Mesendoderm (in vitro differentiated cells): ENCODE results near the gene GPHN.

Experiments used
- DNase-seq: peaks from one replicate; pipeline ENCODE4 v3.0.0; 2013
- H2AK5ac ChIP-seq: 2 replicates; pipeline ENCODE4 v1.6.1; 2013; ENCODE audit warnings: low read length, inconsistent platforms
- H2BK120ac ChIP-seq: 2 replicates; pipeline ENCODE4 v1.6.1; 2013; ENCODE audit warnings: low read depth, mild to moderate bottlenecking, low read length, moderate library complexity, mixed read lengths
- H2BK15ac ChIP-seq: replicated peaks from 2 replicates; pipeline ENCODE4 v1.6.1; 2013; ENCODE audit warnings: low read depth, mild to moderate bottlenecking, moderate library complexity
- H2BK5ac ChIP-seq: 2 replicates; pipeline ENCODE4 v1.6.1; 2013; ENCODE audit warnings: low read length, inconsistent platforms
- H3K18ac ChIP-seq: 2 replicates; pipeline ENCODE4 v1.6.1; 2013; ENCODE audit warnings: mild to moderate bottlenecking, low read length, mixed read lengths
- H3K23ac ChIP-seq: one replicate; pipeline ENCODE4 v1.6.1; 2013; ENCODE audit warnings: low read length
- H3K27ac ChIP-seq: 2 replicates; pipeline ENCODE4 v1.5.1; 2013; ENCODE audit warnings: low read depth, mild to moderate bottlenecking, inconsistent platforms, low read length, moderate library complexity
- H3K27me3 ChIP-seq: 2 replicates; pipeline ENCODE4 v1.6.1; 2013; ENCODE audit warnings: low read length, control low read depth, mild to moderate bottlenecking, inconsistent platforms; ENCODE audit not compliant: insufficient read depth, poor library complexity
- H3K36me3 ChIP-seq: 2 replicates; pipeline ENCODE4 v1.6.1; 2013; ENCODE audit warnings: low read length, inconsistent platforms; ENCODE audit not compliant: control insufficient read depth, insufficient read depth
- H3K4ac ChIP-seq: one replicate; pipeline ENCODE4 v1.6.1; 2013; ENCODE audit warnings: low read depth, mild to moderate bottlenecking, low read length, moderate library complexity
- H3K4me1 ChIP-seq: 2 replicates; pipeline ENCODE4 v1.6.1; 2013; ENCODE audit warnings: low read depth, low read length, inconsistent platforms; ENCODE audit not compliant: control insufficient read depth
- H3K4me2 ChIP-seq: 2 replicates; pipeline ENCODE4 v1.6.1; 2013; ENCODE audit warnings: low read length
- H3K4me3 ChIP-seq: 2 replicates; pipeline ENCODE4 v1.5.1; 2013; ENCODE audit warnings: mild to moderate bottlenecking, low read length
- H3K56ac ChIP-seq: one replicate; pipeline ENCODE4 v1.6.1; 2013; ENCODE audit warnings: low read length
- H3K79me1 ChIP-seq: 2 replicates; pipeline ENCODE4 v1.6.1; 2013; ENCODE audit warnings: low read length, inconsistent platforms
- H3K79me2 ChIP-seq: 2 replicates; pipeline ENCODE4 v1.6.1; 2013; ENCODE audit warnings: mild to moderate bottlenecking, low read length; ENCODE audit not compliant: control insufficient read depth, insufficient read depth
- H3K9ac ChIP-seq: 2 replicates; pipeline ENCODE4 v1.6.1; 2013; ENCODE audit warnings: low read length, inconsistent platforms
- H4K5ac ChIP-seq: one replicate; pipeline ENCODE4 v1.6.1; 2013; ENCODE audit warnings: low read length
- H4K8ac ChIP-seq: one replicate; pipeline ENCODE4 v1.6.1; 2013; ENCODE audit warnings: low read depth, mild to moderate bottlenecking, control low read depth, low read length, moderate library complexity
- WGBS: extraction: QIAGEN DNeasy Blood & Tissue Kit; methylation state at CpG from one replicate; pipeline ENCODE4 v1.1.7; 2013; ENCODE audit warnings: low lambda C conversion rate, missing lambda C conversion rate; ENCODE audit not compliant: insufficient coverage; ENCODE audit errors: extremely low coverage; 5-methylcytosine and 5-hydroxymethylcytosine counted together

The GPHN gene

GRCh38 chr14:67129768-67130167 lies 621.8 kb downstream of the GPHN start:
- H3K23ac ChIP-seq, result no peak overlapping the region
- no peak overlapping the region for H2BK15ac ChIP-seq
- no peak overlapping the region for H3K18ac ChIP-seq
- H3K27me3 ChIP-seq, result no peaks in the 10 kb centered on the region
- H2BK120ac ChIP-seq, result no peak overlapping the region
- DNase-seq, result no peak
- H3K4me2 ChIP-seq, result no peak overlapping the region
- H3K4ac ChIP-seq, result no peak overlapping the region
- no peak overlapping the region for H3K56ac ChIP-seq
- no peaks in the 10 kb centered on the region for H3K79me2 ChIP-seq
- no peaks in the 10 kb centered on the region for H3K79me1 ChIP-seq
- H4K5ac ChIP-seq, result no peak overlapping the region
- H3K36me3 ChIP-seq, result no peaks in the 10 kb centered on the region
- no peak overlapping the region for H3K9ac ChIP-seq
- no peak overlapping the region for H4K8ac ChIP-seq
- WGBS, result 100% methylated on average over 1 of the region's 2 CpGs
- no peak overlapping the region for H2AK5ac ChIP-seq
- H2BK5ac ChIP-seq, result no peak overlapping the region
- H3K4me1 ChIP-seq, result no peaks in the 10 kb centered on the region
- no peak overlapping the region for H3K27ac ChIP-seq
- H3K4me3 ChIP-seq, result no peak overlapping the region

- Histone ChIP-seq H2BK15ac (no peak overlapping the region), H4K5ac (no peak overlapping the region), H2BK120ac (no peak overlapping the region), H3K79me2 (no peaks in the 10 kb centered on the region), H3K18ac (no peak overlapping the region), H2BK5ac (no peak overlapping the region), H3K4me2 (no peak overlapping the region), H4K8ac (no peak overlapping the region), H3K9ac (no peak overlapping the region), H3K27ac (no peak overlapping the region), H3K23ac (no peak overlapping the region), H3K79me1 (no peaks in the 10 kb centered on the region), H3K36me3 (no peaks in the 10 kb centered on the region), H3K4me3 (no peak overlapping the region), H3K4me1 (no peaks in the 10 kb centered on the region), H3K56ac (no peak overlapping the region), H2AK5ac (no peak overlapping the region), H3K4ac (no peak overlapping the region), H3K27me3 (no peaks in the 10 kb centered on the region)
- no CpG with 5 or more reads among the region's 1 CpG for WGBS
- DNase-seq, result no peak
Observed at GRCh38 chr14:67131691-67132090, 623.7 kb downstream of the GPHN start.

- no peaks in the 10 kb centered on the region for H3K4me1 ChIP-seq
- H3K18ac ChIP-seq, result no peak overlapping the region
- no peak for DNase-seq
- no peak overlapping the region for H4K5ac ChIP-seq
- no peak overlapping the region for H3K27ac ChIP-seq
- H2AK5ac ChIP-seq, result no peak overlapping the region
- no peak overlapping the region for H3K4me2 ChIP-seq
- H3K79me2 ChIP-seq, result no peaks in the 10 kb centered on the region
- H2BK120ac ChIP-seq, result no peak overlapping the region
- H3K23ac ChIP-seq, result no peak overlapping the region
- H3K56ac ChIP-seq, result no peak overlapping the region
- H2BK5ac ChIP-seq, result no peak overlapping the region
- no peaks in the 10 kb centered on the region for H3K36me3 ChIP-seq
- no peak overlapping the region for H3K4ac ChIP-seq
- no peak overlapping the region for H4K8ac ChIP-seq
- H3K4me3 ChIP-seq, result no peak overlapping the region
- no peak overlapping the region for H2BK15ac ChIP-seq
- no peak overlapping the region for H3K9ac ChIP-seq
- H3K27me3 ChIP-seq, result no peaks in the 10 kb centered on the region
- no peaks in the 10 kb centered on the region for H3K79me1 ChIP-seq
Observed at GRCh38 chr14:67133144-67133543, 625.2 kb downstream of the GPHN start.

GRCh38 chr14:67133595-67134441 lies 625.9 kb downstream of the GPHN start:
- peak; percentile 13 for DNase-seq

GRCh38 chr14:67137744-67138371 lies 629.9 kb downstream of the GPHN start:
- Histone ChIP-seq H3K36me3 (no peaks in the 10 kb centered on the region), H2AK5ac (no peak overlapping the region), H3K79me2 (no peaks in the 10 kb centered on the region), H4K5ac (no peak overlapping the region), H3K4me3 (no peak overlapping the region), H2BK15ac (no peak overlapping the region), H2BK5ac (no peak overlapping the region), H3K4me1 (no peaks in the 10 kb centered on the region), H3K56ac (no peak overlapping the region), H3K18ac (no peak overlapping the region), H3K23ac (no peak overlapping the region), H3K9ac (no peak overlapping the region), H2BK120ac (no peak overlapping the region), H4K8ac (no peak overlapping the region), H3K79me1 (no peaks in the 10 kb centered on the region), H3K27me3 (no peaks in the 10 kb centered on the region), H3K4me2 (no peak overlapping the region), H3K27ac (no peak overlapping the region), H3K4ac (no peak overlapping the region)
- DNase-seq, result peak; percentile 21

More at GRCh38 chr14:67133595-67134441, 625.9 kb downstream of the GPHN start:
- Histone ChIP-seq H3K23ac (no peak overlapping the region), H3K9ac (no peak overlapping the region), H3K4me2 (no peak overlapping the region), H3K79me1 (no peaks in the 10 kb centered on the region), H2BK15ac (no peak overlapping the region), H3K4me1 (no peaks in the 10 kb centered on the region), H3K4me3 (no peak overlapping the region), H3K27ac (no peak overlapping the region), H2BK120ac (no peak overlapping the region), H4K5ac (no peak overlapping the region), H4K8ac (no peak overlapping the region), H3K56ac (no peak overlapping the region), H2AK5ac (no peak overlapping the region), H3K27me3 (no peaks in the 10 kb centered on the region), H3K4ac (no peak overlapping the region), H2BK5ac (no peak overlapping the region), H3K36me3 (no peaks in the 10 kb centered on the region), H3K18ac (no peak overlapping the region), H3K79me2 (no peaks in the 10 kb centered on the region)
- WGBS, result no CpG with 5 or more reads among the region's 3 CpGs
